Measurements from ENCODE around the gene MED29.

The MED29 gene

GRCh38 chr19:39417463-39418181 is 26.4 kb downstream of the MED29 start:
- no peak for DNase-seq (ENCODE audit: low spot score)
- Histone ChIP-seq H3K4me3 (ENCODE audit: severe bottlenecking) (no peak overlapping the region), H3K4me1 (ENCODE audit: insufficient read depth, poor library complexity, severe bottlenecking) (no peaks in the 10 kb centered on the region), H3K9me3 (ENCODE audit: severe bottlenecking) (no peaks in the 10 kb centered on the region), H3K27ac (ENCODE audit: poor library complexity, severe bottlenecking) (no peak overlapping the region), H3K27me3 (ENCODE audit: insufficient read depth, poor library complexity, severe bottlenecking) (no peaks in the 10 kb centered on the region), H3K36me3 (ENCODE audit: low read depth) (peaks cover 62% of the 10 kb centered on the region)
- TF ChIP-seq CTCF (IDR thresholded peaks at IDR 0.05; ENCODE audit: poor library complexity, severe bottlenecking): no peak
- no peak for ATAC-seq (ENCODE audit: low read depth)

DNA sequence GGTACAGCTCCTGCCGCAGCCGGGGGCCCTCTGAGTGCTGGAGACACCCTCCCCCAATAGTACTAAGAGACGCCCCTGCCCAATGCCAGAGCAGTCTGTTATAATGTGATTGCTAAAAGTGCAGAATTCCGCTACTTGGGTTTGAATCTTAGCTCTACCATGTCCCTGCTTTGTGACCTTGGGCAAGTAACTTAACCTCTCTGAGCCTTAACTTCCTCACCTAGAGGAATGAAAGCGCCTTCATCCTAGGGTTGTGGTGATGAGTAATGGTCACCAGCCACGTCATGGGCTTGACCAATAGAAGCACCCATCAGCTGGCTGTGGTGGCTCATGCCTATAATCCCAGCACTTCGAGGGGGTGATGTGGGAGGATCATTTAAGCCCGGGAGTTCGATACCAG is 27.8 kb downstream of the MED29 start:
- DNase-seq (ENCODE audit: low spot score) (no peak), ATAC-seq (ENCODE audit: low read depth) (no peak)
- TF ChIP-seq CTCF (IDR thresholded peaks at IDR 0.05; ENCODE audit: poor library complexity, severe bottlenecking): no peak
- no peaks in the 10 kb centered on the region for H3K4me1 ChIP-seq (ENCODE audit: insufficient read depth, poor library complexity, severe bottlenecking)
- no peak overlapping the region for H3K4me3 ChIP-seq (ENCODE audit: severe bottlenecking)
- H3K9me3 ChIP-seq (ENCODE audit: severe bottlenecking): no peaks in the 10 kb centered on the region
- no peak overlapping the region for H3K27ac ChIP-seq (ENCODE audit: poor library complexity, severe bottlenecking)
- H3K27me3 ChIP-seq (ENCODE audit: insufficient read depth, poor library complexity, severe bottlenecking): no peaks in the 10 kb centered on the region
- H3K36me3 ChIP-seq (ENCODE audit: low read depth): peaks cover 69% of the 10 kb centered on the region

- Histone ChIP-seq H3K9me3 (ENCODE audit: severe bottlenecking) (no peaks in the 10 kb centered on the region), H3K27me3 (ENCODE audit: insufficient read depth, poor library complexity, severe bottlenecking) (no peaks in the 10 kb centered on the region), H3K4me3 (ENCODE audit: severe bottlenecking) (no peak overlapping the region), H3K27ac (ENCODE audit: poor library complexity, severe bottlenecking) (no peak overlapping the region), H3K4me1 (ENCODE audit: insufficient read depth, poor library complexity, severe bottlenecking) (no peaks in the 10 kb centered on the region), H3K36me3 (ENCODE audit: low read depth) (peaks cover 58% of the 10 kb centered on the region)
- ATAC-seq (ENCODE audit: low read depth) (no peak; the same call in 2 of the 3 replicates), DNase-seq (ENCODE audit: low spot score) (no peak)
- no peak for TF ChIP-seq CTCF (IDR thresholded peaks at IDR 0.05; ENCODE audit: poor library complexity, severe bottlenecking)
These were observed 29.6 kb downstream of the MED29 start for GRCh38 chr19:39420769-39421168.

DNA sequence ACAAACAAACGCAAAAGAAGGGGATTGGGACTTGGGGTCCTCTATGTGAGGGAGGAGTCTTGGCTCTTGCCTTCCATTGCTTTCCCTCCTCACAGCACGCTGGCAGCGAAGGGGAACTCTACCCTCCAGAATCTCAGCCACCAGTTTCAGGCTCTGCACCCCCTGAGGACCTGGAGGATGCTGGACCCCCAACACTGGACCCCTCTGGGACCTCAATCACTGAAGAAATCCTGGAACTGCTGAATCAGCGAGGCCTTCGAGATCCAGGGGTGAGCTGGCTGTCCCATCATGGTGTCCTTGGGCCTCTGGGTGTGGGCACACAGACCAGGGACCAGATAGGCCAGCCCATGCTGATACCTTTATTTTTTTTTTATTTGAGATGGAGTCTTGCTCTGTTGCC is 30.8 kb downstream of the MED29 start:
- no peak for TF ChIP-seq CTCF (IDR thresholded peaks at IDR 0.05; ENCODE audit: poor library complexity, severe bottlenecking)
- H3K36me3 ChIP-seq (ENCODE audit: low read depth): peaks cover 53% of the 10 kb centered on the region
- H3K4me3 ChIP-seq (ENCODE audit: severe bottlenecking): no peak overlapping the region
- DNase-seq (ENCODE audit: low spot score) (no peak), ATAC-seq (ENCODE audit: low read depth) (no peak)
- no peak overlapping the region for H3K27ac ChIP-seq (ENCODE audit: poor library complexity, severe bottlenecking)
- H3K27me3 ChIP-seq (ENCODE audit: insufficient read depth, poor library complexity, severe bottlenecking): no peaks in the 10 kb centered on the region
- H3K9me3 ChIP-seq (ENCODE audit: severe bottlenecking): no peaks in the 10 kb centered on the region
- H3K4me1 ChIP-seq (ENCODE audit: insufficient read depth, poor library complexity, severe bottlenecking): no peaks in the 10 kb centered on the region
